Measurements from ENCODE around the gene EHMT2.
"Not testable (repeated sequence)": the region's sequence is repeated elsewhere in the genome, so short reads cannot be mapped to it uniquely, and the experiment has no call there.

EHMT2 gene

GRCh38 chr6:31897612-31898382 is at the start of gene EHMT2:
Gene EHMT2 (minus strand): TSS chr6:31897698. CDS start chr6:31897677, 21 bp downstream.
- peak; percentile 40 to 77 (median 61) for DNase-seq (ENCODE audit: low read depth in 3 of 3, low spot score in 1 of 3)

- DNase-seq (ENCODE audit: low read depth in 3 of 3, low spot score in 1 of 3), result no peak
These were observed 49.7 kb upstream of the EHMT2 start for GRCh38 chr6:31947070-31947675.

- DNase-seq (ENCODE audit: low read depth in 3 of 3, low spot score in 1 of 3), result no peak
These were observed 48.9 kb upstream of the EHMT2 start for GRCh38 chr6:31946370-31946885.

GRCh38 chr6:31945507-31946369 is 48.2 kb upstream of the EHMT2 start, which contains the start of gene CFB:
Gene CFB (plus strand): TSS chr6:31946095. CDS start chr6:31946222, 127 bp downstream.
- no peak for DNase-seq (ENCODE audit: low read depth in 3 of 3, low spot score in 1 of 3)

- no peak for DNase-seq (ENCODE audit: low read depth in 3 of 3, low spot score in 1 of 3)
These were observed 47.6 kb upstream of the EHMT2 start for GRCh38 chr6:31945154-31945506.

GRCh38 chr6:31943742-31944141 is 46.2 kb upstream of the EHMT2 start:
- DNase-seq (ENCODE audit: low read depth in 3 of 3, low spot score in 1 of 3), result no peak

- no peak for DNase-seq (ENCODE audit: low read depth in 3 of 3, low spot score in 1 of 3)
These were observed 42.8 kb upstream of the EHMT2 start for GRCh38 chr6:31940256-31940664.

GRCh38 chr6:31935823-31936222 is 38.3 kb upstream of the EHMT2 start:
- DNase-seq (ENCODE audit: low read depth in 3 of 3, low spot score in 1 of 3), result no peak

GRCh38 chr6:31935021-31935420 is 37.5 kb upstream of the EHMT2 start:
- no peak for DNase-seq (ENCODE audit: low read depth in 3 of 3, low spot score in 1 of 3)

- DNase-seq (ENCODE audit: low read depth in 3 of 3, low spot score in 1 of 3), result no peak
These were observed 36.0 kb upstream of the EHMT2 start for GRCh38 chr6:31933537-31933936.

GRCh38 chr6:31932137-31932536 is 34.6 kb upstream of the EHMT2 start:
- DNase-seq (ENCODE audit: low read depth in 3 of 3, low spot score in 1 of 3), result not testable (repeated sequence)

- no peak for DNase-seq (ENCODE audit: low read depth in 3 of 3, low spot score in 1 of 3)
These were observed 33.5 kb upstream of the EHMT2 start for GRCh38 chr6:31930962-31931361.

- DNase-seq (ENCODE audit: low read depth in 3 of 3, low spot score in 1 of 3), result no peak
These were observed 31.1 kb upstream of the EHMT2 start for GRCh38 chr6:31928672-31928939.

GRCh38 chr6:31927863-31928671 is 30.6 kb upstream of the EHMT2 start:
- DNase-seq (ENCODE audit: low read depth in 3 of 3, low spot score in 1 of 3), result no peak

- DNase-seq (ENCODE audit: low read depth in 3 of 3, low spot score in 1 of 3), result no peak
These were observed 29.9 kb upstream of the EHMT2 start, which contains the start of gene C2 for GRCh38 chr6:31927242-31927862. Gene C2 (plus strand): TSS chr6:31927717. CDS start chr6:31927753, 36 bp downstream.

GRCh38 chr6:31922942-31923341 is 25.4 kb upstream of the EHMT2 start:
- DNase-seq (ENCODE audit: low read depth in 3 of 3, low spot score in 1 of 3), result no peak

GRCh38 chr6:31920811-31921210 is 23.3 kb upstream of the EHMT2 start:
- no peak for DNase-seq (ENCODE audit: low read depth in 3 of 3, low spot score in 1 of 3)

- no peak for DNase-seq (ENCODE audit: low read depth in 3 of 3, low spot score in 1 of 3)
These were observed 22.3 kb upstream of the EHMT2 start for GRCh38 chr6:31919624-31920303.

- no peak for DNase-seq (ENCODE audit: low read depth in 3 of 3, low spot score in 1 of 3)
These were observed 20.7 kb upstream of the EHMT2 start for GRCh38 chr6:31918069-31918720.
